Epithelial cell of proximal tubule (primary cell): ENCODE results near the gene OR12D1. TPM values are rescaled to one million over a fixed set of nuclear protein-coding genes. Genes with fewer than 3 reads are reported as not detected.
"Not testable (repeated sequence)": the region's sequence is repeated elsewhere in the genome, so short reads cannot be mapped to it uniquely, and the experiment has no call there.

Source experiments
- DNase-seq: peaks from one replicate; pipeline ENCODE4 v3.0.0-alpha.2; 2011; ENCODE audit warnings: low read depth
- H3K4me3 ChIP-seq: 2 replicates; pipeline ENCODE4 v1.5.1; 2011; ENCODE audit warnings: low read depth, mild to moderate bottlenecking, low read length
- CTCF ChIP-seq: conservative IDR thresholded peaks from 2 replicates; pipeline ENCODE4 v1.5.1; 2012; ENCODE audit warnings: low read depth, mild to moderate bottlenecking, low read length
- total RNA-seq: library from RNA; depleted of rRNA; stranded (reverse); fragments of >200 nt; gene quantifications from 2 replicates; pipeline ENCODE4 v1.2.3, GENCODE V29; 2015

The OR12D1 gene
- total RNA-seq, 1 donor from 2014 or later, result not detected

GRCh38 chr6:29442719-29443118, 28.0 kb downstream of the OR12D1 start:
- DNase-seq, result no peak
- no peak overlapping the region for H3K4me3 ChIP-seq
- no peak for TF ChIP-seq CTCF

GRCh38 chr6:29444031-29444430, 29.3 kb downstream of the OR12D1 start:
- DNase-seq, H3K4me3 ChIP-seq: not testable (repeated sequence)

- TF ChIP-seq CTCF, result no peak
- H3K4me3 ChIP-seq, result no peak overlapping the region
- no peak for DNase-seq
Measured at GRCh38 chr6:29447670-29448069, 32.9 kb downstream of the OR12D1 start.

- TF ChIP-seq CTCF, result no peak
- H3K4me3 ChIP-seq, result no peak overlapping the region
- DNase-seq, result no peak
Measured at GRCh38 chr6:29451471-29452193, 36.9 kb downstream of the OR12D1 start.

GRCh38 chr6:29456971-29457370, 42.2 kb downstream of the OR12D1 start, which contains the start of the genes OR11A1 and OR2H1:
TSS of gene OR11A1 (minus strand) at chr6:29457071. CDS start at chr6:29427641, 29,430 bp downstream.
TSS of gene OR2H1 (plus strand) at chr6:29457155. CDS start at chr6:29461770, 4,615 bp downstream.
- DNase-seq, result no peak
- TF ChIP-seq CTCF, result no peak
- H3K4me3 ChIP-seq, result no peak within 1 kb of the TSS

- no peak for TF ChIP-seq CTCF
- no peak for DNase-seq
- no peak overlapping the region for H3K4me3 ChIP-seq
Measured at GRCh38 chr6:29461021-29461814, 46.5 kb downstream of the OR12D1 start.

- no peak for DNase-seq
- no peak overlapping the region for H3K4me3 ChIP-seq
- no peak for TF ChIP-seq CTCF
Measured at GRCh38 chr6:29462022-29462421, 47.3 kb downstream of the OR12D1 start.
